Measurements from ENCODE around the gene ITGA11.

Gene ITGA11

GRCh38 chr15:68447976-68448755 is 16.2 kb upstream of the ITGA11 start:
- DNase-seq, result no peak

DNA sequence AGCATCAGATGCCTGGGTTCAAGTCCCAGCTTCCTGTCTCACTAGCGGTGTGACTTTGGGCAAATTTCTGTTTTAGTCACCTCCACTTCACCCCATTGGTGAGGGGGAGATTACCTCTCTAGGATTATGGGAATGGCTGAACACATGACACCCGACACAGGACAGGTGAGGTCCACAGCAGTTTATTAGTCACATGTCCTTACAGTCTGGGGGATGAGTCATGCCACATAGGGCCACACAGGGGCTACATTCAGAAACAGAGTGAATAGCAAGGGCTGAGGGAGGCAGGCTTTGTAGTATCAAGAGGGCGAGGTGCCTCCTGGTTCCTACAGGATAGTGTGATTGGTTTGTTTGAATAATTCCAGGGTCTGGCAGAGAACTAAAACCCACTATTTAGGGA is 15.2 kb upstream of the ITGA11 start:
- DNase-seq, result no peak

GRCh38 chr15:68445351-68445750 is 13.4 kb upstream of the ITGA11 start:
- DNase-seq, result no peak

- DNase-seq, result no peak
Measured at GRCh38 chr15:68444336-68444735, 12.4 kb upstream of the ITGA11 start.

DNA sequence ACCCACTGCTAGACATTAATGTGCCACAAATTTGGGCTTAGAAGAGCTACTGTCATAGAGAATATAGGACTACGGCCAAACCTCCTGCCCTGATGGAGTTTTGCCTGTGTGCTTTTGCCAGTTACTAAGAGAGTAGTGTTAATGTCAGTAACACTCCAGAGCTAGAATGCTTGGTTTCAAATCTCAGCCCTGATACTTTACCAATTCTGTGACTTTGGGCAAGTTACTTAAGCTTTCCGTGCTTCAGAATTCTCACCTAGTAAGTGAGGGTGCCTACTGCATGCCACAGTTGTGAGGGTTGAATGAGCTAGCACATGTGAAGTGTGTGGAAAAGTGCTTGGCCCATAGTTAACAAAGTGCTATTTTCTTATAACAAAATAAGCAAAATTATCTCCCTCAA is 10.9 kb upstream of the ITGA11 start:
- no peak for DNase-seq

GRCh38 chr15:68442041-68442440 is 10.1 kb upstream of the ITGA11 start:
- DNase-seq, result no peak

DNA sequence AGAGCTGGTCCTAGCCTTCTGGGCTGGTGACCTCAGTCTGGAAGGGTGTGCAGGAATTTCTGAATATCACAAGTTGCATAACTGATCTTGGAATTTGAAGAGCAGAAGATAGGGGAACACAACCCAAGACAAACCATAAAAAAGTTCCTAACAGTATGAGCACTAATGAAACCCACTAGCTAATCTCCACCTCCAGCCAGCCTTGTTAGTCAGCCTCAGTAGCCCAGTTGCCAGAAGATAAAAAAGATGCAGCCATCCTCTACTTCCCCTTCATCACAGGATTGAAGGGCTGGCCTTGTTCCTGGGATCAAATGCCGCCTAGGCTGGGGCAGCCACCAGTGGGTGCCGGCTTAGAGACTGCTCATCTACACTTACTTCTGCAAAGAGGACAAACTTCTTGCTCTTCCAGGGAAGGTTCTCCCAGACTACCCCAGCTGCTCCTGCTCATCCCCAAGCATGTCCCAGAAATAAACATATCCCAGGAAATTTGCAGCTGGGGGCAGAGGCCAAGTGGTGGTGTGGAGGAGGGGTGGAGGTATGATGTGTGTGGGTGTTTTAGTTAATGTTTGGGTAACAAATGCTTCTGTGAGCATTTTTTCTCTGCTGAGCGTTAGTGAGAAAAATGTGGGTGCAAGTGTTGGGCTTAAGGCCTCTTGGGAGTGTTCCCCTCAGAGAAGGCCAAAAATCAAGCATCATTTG is 9.2 kb upstream of the ITGA11 start:
- DNase-seq, result no peak

DNA sequence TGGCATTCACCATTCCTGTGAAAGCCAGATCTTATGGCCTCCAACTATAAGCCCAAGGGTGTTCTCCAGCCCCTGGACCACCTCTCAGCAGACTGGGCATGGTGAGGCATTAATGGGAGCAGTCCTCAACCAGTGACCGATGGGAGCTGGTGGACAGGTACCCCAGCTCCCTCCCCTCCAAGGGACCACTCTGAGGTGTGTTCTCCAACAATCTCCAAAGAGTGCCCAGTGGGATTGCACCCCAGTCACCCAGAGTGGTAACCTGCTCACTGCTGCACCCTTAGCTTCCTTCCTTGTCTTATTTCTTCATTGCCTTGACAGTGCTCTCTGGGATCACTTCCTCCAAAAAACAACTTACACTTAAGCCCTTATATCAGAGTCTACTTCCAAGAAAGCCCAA is 8.2 kb upstream of the ITGA11 start:
- no peak for DNase-seq

- DNase-seq, result no peak
Measured at GRCh38 chr15:68439506-68439905, 7.5 kb upstream of the ITGA11 start.

GRCh38 chr15:68436680-68437079 is 4.7 kb upstream of the ITGA11 start:
- no peak for DNase-seq

DNA sequence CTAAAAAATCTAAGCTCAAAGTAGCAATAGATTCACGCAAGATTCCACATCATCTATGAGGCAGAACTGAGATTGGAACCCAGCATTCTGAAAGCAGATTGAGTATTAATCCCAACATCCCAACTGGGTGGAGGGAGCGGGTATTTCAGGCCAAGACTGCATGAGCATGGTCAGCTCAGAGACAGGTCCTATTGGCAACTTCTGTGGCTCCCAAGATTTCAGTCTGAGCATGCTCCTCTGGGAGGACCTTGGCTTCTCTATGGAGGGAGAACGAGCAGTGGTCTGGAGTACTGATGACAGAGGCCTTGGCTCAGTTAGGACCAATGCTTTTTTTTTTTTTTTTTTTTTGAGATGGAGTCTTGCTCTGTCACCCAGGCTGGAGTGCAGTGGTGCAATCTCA is 4.0 kb upstream of the ITGA11 start:
- no peak for DNase-seq

DNA sequence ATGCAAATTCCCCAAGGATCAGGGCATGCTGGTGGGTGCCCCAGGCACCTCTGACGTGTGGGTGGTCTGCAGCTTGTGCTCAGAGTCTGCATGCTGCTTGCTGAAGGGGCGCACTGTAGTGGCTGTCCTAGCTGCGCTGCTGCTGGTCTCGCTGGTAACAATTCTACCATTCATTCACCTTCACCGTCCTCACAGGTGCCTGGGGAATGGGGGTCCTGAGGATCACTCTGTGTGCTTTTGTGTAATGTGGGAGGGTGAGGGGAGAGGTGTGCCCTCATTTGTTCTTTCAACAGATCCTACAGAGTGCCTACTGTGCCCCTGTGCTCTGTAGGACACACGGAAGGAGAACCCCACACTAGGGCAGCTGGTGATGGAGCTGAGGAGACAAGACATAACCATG is 2.1 kb upstream of the ITGA11 start:
- DNase-seq, result no peak

DNA sequence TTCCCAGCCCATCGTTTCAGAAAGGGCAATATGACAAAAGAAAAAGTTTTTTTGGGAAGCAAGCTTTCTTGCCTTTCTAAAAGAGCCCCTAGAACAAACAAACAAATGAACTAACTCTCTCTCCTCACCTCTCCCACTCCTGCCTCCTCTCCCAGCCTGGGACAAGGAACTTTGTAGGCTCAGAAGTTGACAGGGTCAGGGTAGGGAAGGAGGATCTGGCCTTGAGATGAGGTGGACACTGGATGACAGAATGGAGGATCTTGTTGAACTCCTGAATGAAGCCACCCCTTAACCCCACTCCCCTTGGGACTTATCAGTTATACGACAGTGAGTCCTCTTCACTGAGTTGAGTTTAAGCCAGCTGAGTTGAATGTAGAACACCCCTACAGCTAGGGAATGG is 1.6 kb upstream of the ITGA11 start:
- no peak for DNase-seq

- DNase-seq, result no peak
Measured at GRCh38 chr15:68432441-68433064, 590 bp upstream of the ITGA11 start.

- no peak for DNase-seq
Measured at GRCh38 chr15:68431037-68431791, 749 bp downstream of the ITGA11 start.

DNA sequence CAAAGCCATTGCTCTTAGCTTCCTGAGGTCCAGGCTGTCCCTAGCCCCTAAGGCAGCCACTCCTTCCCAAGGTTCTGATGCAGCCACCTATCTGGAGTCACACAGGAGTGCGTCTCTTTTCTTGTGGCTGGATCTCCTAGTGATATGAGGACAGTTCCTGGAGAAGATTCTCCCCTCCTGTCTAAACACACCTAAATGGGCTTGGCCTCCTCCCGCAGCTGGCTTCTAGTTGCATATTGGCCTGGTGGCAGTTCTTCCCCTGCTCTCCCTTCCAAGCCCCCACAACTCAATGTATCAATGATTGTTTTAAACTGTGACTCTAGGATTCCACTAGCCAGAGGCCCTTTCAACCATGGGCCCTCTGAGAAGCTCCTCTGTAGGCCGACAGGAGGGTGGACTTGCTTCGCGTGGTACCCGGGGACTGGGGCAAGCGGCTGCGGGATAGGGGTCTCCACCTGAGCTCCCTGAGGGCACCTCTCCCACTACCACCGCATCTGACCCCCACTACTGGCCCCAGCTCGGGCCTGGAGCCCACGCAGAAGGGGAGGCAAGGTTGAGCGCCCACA is 1.4 kb downstream of the ITGA11 start:
- no peak for DNase-seq

DNA sequence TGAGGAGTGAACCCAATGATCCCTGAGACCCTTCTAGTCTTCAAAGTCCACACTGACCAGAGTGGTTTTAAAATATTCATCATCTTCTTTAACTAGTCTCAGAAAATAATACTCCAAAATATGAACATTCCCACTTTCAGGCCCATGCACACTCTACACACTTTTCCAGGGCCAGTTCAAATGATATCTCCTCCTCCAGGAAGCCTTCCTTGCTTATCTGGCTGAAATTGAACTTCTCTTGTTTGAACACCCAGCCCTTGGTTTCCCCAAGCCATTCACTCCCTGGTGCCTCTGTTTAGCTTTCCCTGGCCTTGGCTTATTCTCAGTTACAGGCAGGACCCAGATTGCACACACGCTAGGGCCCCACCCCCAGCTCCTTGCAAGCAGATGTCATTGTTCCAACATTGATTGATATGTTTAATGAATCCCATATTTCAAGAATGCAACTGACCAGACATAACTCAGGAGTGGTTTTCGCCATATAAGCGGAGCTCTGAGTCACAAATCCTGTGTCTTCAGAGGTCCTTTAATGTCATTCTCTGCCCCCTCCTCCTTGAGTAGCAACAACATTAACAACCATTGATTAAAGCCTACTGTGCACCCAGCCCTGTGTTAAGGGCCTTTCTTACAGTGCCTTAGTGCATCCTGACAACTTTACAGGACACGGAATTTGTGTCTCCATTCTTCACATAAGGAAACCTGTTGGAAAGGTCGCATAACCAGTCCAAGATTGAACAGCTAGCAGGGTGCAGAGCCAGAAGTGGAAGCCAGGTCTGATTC is 2.1 kb downstream of the ITGA11 start:
- no peak for DNase-seq

GRCh38 chr15:68428431-68428940 is 3.5 kb downstream of the ITGA11 start:
- DNase-seq, result no peak

- DNase-seq, result no peak
Measured at GRCh38 chr15:68427963-68428362, 4.0 kb downstream of the ITGA11 start.

- no peak for DNase-seq
Measured at GRCh38 chr15:68427366-68427765, 4.6 kb downstream of the ITGA11 start.

- no peak for DNase-seq
Measured at GRCh38 chr15:68426116-68426515, 5.8 kb downstream of the ITGA11 start.

All from CD4-positive, alpha-beta T cell treated with Interferon alpha-2 for 1 hour (primary cell).